ENCODE data around the gene AMDHD2.

AMDHD2 gene

DNA sequence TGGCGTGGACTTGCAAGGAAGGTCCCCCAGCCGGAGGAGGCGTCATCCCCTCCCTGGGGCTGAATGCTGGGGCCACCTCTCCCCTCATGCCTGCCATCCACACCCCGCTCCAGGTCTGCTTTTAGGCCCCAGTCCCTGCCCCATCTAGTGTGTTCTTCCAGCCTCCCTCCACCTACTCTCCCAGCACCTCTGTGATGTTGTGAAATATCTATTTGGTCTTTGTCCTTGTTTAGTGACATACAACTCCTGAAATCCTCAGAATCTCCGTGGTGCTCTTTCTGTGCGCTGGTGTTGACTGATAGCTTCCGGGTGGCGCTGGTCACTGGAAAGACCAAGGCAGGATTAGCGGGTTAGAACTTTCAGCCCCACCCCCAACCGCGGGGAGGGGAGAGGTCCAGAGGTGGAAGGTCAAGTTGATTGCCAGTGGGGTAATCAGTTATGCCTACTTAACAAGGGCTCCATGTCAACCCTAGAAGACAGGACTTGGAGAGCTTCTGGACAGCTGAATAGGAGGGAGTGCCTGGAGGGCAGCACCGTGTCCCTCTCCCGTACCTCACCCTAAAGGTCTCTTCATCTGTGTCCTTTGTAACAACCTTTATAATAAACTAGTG lies 35.2 kb upstream of the AMDHD2 start:
- Histone ChIP-seq H3K4me1 (ENCODE audit: control insufficient read depth, low read depth, low read length) (no peaks in the 10 kb centered on the region), H3K4me3 (ENCODE audit: low read length) (no peak overlapping the region), H3K9me3 (ENCODE audit: control insufficient read depth, low read depth, low read length) (no peaks in the 10 kb centered on the region), H3K36me3 (ENCODE audit: control insufficient read depth, low read depth, low read length) (no peaks in the 10 kb centered on the region), H3K9ac (ENCODE audit: low read length) (no peak overlapping the region), H3K27me3 (ENCODE audit: control insufficient read depth, insufficient read depth, low read length) (no peaks in the 10 kb centered on the region), H3K27ac (ENCODE audit: low read length) (no peak overlapping the region)

DNA sequence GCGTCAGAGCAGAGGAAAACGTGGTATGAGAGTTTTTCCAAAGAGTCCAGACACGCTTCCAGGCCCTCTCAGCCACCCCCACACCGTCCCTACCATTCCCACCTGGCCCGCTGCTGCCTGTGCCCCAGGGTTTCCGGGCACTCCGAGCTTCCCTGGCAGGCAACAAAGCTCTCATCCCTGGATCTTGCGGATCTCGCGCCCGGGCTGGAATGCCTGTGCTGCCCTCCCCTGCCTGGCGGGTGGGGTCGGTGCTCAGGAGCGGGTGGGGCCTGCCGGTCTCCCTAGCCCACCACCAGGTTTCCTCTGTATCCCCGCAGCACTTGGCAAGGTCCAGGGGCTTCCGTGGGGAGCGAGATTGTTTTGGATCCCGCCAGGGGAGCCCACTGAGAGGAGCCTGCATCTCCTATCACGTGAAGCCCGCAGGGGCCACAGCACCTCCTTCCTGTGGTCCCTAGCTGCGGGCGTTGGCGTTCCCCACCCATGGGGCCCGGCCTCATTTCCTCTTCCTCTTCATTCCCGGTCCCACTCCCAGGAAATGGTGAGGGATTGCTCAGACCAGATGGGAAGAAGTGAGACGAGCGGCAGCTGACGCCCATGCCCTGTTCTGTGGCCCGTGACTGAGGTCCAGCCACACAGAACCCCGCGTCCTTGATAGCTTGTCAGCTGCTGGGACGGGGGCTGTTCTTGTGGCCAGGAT lies 34.2 kb upstream of the AMDHD2 start:
- H3K9ac ChIP-seq (ENCODE audit: low read length) = no peak overlapping the region
- H3K4me1 ChIP-seq (ENCODE audit: control insufficient read depth, low read depth, low read length) = no peaks in the 10 kb centered on the region
- no peak overlapping the region for H3K4me3 ChIP-seq (ENCODE audit: low read length)
- H3K27me3 ChIP-seq (ENCODE audit: control insufficient read depth, insufficient read depth, low read length) = no peaks in the 10 kb centered on the region
- no peaks in the 10 kb centered on the region for H3K9me3 ChIP-seq (ENCODE audit: control insufficient read depth, low read depth, low read length)
- H3K36me3 ChIP-seq (ENCODE audit: control insufficient read depth, low read depth, low read length) = no peaks in the 10 kb centered on the region
- H3K27ac ChIP-seq (ENCODE audit: low read length) = no peak overlapping the region

- H3K9me3 ChIP-seq (ENCODE audit: control insufficient read depth, low read depth, low read length) = no peaks in the 10 kb centered on the region
- H3K27me3 ChIP-seq (ENCODE audit: control insufficient read depth, insufficient read depth, low read length) = no peaks in the 10 kb centered on the region
- H3K36me3 ChIP-seq (ENCODE audit: control insufficient read depth, low read depth, low read length) = no peaks in the 10 kb centered on the region
- no peaks in the 10 kb centered on the region for H3K4me1 ChIP-seq (ENCODE audit: control insufficient read depth, low read depth, low read length)
- no peak overlapping the region for H3K9ac ChIP-seq (ENCODE audit: low read length)
- H3K27ac ChIP-seq (ENCODE audit: low read length) = no peak overlapping the region
- no peak overlapping the region for H3K4me3 ChIP-seq (ENCODE audit: low read length)
These were observed 33.3 kb upstream of the AMDHD2 start for GRCh38 chr16:2486645-2487516.

GRCh38 chr16:2487517-2487842 lies 32.7 kb upstream of the AMDHD2 start:
- Histone ChIP-seq H3K27me3 (ENCODE audit: control insufficient read depth, insufficient read depth, low read length) (no peaks in the 10 kb centered on the region), H3K36me3 (ENCODE audit: control insufficient read depth, low read depth, low read length) (no peaks in the 10 kb centered on the region), H3K9ac (ENCODE audit: low read length) (no peak overlapping the region), H3K4me1 (ENCODE audit: control insufficient read depth, low read depth, low read length) (no peaks in the 10 kb centered on the region), H3K4me3 (ENCODE audit: low read length) (no peak overlapping the region), H3K9me3 (ENCODE audit: control insufficient read depth, low read depth, low read length) (no peaks in the 10 kb centered on the region), H3K27ac (ENCODE audit: low read length) (no peak overlapping the region)

GRCh38 chr16:2487903-2488531 lies 32.2 kb upstream of the AMDHD2 start:
- no peak overlapping the region for H3K9ac ChIP-seq (ENCODE audit: low read length)
- H3K4me1 ChIP-seq (ENCODE audit: control insufficient read depth, low read depth, low read length) = no peaks in the 10 kb centered on the region
- H3K27ac ChIP-seq (ENCODE audit: low read length) = no peak overlapping the region
- H3K36me3 ChIP-seq (ENCODE audit: control insufficient read depth, low read depth, low read length) = no peaks in the 10 kb centered on the region
- H3K4me3 ChIP-seq (ENCODE audit: low read length) = no peak overlapping the region
- no peaks in the 10 kb centered on the region for H3K9me3 ChIP-seq (ENCODE audit: control insufficient read depth, low read depth, low read length)
- no peaks in the 10 kb centered on the region for H3K27me3 ChIP-seq (ENCODE audit: control insufficient read depth, insufficient read depth, low read length)

DNA sequence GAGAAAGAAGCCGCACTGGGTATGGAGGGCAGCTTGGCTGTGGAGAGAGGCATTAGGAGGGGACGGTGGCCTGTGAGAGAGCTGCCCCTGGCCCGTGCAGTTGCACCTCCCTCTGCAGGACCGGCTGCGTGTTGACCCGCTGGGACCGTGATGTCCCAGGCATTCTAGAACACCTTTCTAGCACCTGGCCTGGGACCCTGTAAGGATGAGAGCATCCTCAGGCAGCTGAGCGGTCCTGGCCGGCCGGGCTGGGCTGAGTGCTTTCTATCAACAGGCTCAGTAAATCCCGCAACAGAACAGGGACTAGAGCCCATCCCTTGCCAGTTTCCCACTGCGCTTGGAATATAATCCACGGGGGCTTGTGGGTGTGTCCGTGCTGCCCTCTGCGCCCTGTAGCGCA lies 30.6 kb upstream of the AMDHD2 start:
- no peaks in the 10 kb centered on the region for H3K36me3 ChIP-seq (ENCODE audit: control insufficient read depth, low read depth, low read length)
- H3K27me3 ChIP-seq (ENCODE audit: control insufficient read depth, insufficient read depth, low read length) = no peaks in the 10 kb centered on the region
- no peaks in the 10 kb centered on the region for H3K4me1 ChIP-seq (ENCODE audit: control insufficient read depth, low read depth, low read length)
- no peaks in the 10 kb centered on the region for H3K9me3 ChIP-seq (ENCODE audit: control insufficient read depth, low read depth, low read length)
- H3K4me3 ChIP-seq (ENCODE audit: low read length) = no peak overlapping the region
- H3K27ac ChIP-seq (ENCODE audit: low read length) = no peak overlapping the region
- H3K9ac ChIP-seq (ENCODE audit: low read length) = no peak overlapping the region

DNA sequence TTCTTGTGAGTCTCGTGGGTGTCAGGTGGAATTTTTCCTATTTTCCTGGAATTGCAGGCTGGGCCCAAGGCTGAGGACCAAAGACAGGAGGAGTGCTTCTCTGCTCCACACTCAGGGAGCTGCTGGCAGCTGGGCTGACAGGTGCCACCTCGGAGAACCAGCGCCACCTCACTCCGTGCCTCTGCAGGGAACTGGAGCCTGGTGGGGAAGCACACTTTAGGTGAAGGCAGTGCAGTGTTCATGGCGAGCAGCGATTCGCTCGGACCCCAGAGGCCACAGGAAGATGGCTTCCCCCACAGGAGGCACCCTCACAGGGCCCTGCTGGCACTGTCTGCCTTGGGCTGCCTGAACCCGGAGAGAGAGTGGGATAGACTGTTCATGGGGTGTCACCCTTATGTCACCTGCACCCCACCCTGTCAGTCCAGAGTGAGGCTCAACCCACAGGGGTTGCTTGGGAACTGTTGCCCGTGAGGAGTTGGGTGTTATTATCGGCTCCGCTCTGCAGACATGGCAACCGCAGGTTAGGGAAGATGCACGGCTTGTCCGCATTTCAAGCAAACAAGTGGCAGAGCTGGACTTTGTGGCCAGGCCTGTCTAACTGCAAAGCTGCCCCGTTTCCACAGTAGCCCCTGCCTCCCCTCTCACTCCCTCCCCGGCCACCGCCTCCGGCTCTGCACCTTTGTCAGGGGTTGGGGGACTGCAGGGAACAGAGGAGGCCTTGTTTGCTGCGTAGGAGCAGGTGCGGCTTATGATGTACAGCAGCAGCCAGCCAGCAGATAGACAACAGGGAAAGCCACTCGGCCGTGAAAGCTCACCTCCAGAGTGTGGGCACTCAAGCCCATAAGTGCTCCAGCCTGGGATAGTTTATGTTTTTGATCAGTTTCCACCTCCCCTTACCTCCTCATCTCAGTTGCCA lies 29.7 kb upstream of the AMDHD2 start:
- H3K36me3 ChIP-seq (ENCODE audit: control insufficient read depth, low read depth, low read length) = no peaks in the 10 kb centered on the region
- no peak overlapping the region for H3K4me3 ChIP-seq (ENCODE audit: low read length)
- no peak overlapping the region for H3K27ac ChIP-seq (ENCODE audit: low read length)
- no peak overlapping the region for H3K9ac ChIP-seq (ENCODE audit: low read length)
- H3K4me1 ChIP-seq (ENCODE audit: control insufficient read depth, low read depth, low read length) = no peaks in the 10 kb centered on the region
- no peaks in the 10 kb centered on the region for H3K9me3 ChIP-seq (ENCODE audit: control insufficient read depth, low read depth, low read length)
- H3K27me3 ChIP-seq (ENCODE audit: control insufficient read depth, insufficient read depth, low read length) = no peaks in the 10 kb centered on the region

GRCh38 chr16:2492292-2492691 lies 27.9 kb upstream of the AMDHD2 start:
- H3K9ac ChIP-seq (ENCODE audit: low read length) = no peak overlapping the region
- H3K27me3 ChIP-seq (ENCODE audit: control insufficient read depth, insufficient read depth, low read length) = no peaks in the 10 kb centered on the region
- no peaks in the 10 kb centered on the region for H3K9me3 ChIP-seq (ENCODE audit: control insufficient read depth, low read depth, low read length)

GRCh38 chr16:2493605-2494004 lies 26.6 kb upstream of the AMDHD2 start:
- Histone ChIP-seq H3K4me3 (ENCODE audit: low read length) (no peak overlapping the region), H3K9me3 (ENCODE audit: control insufficient read depth, low read depth, low read length) (no peaks in the 10 kb centered on the region), H3K9ac (ENCODE audit: low read length) (no peak overlapping the region), H3K27ac (ENCODE audit: low read length) (no peak overlapping the region), H3K36me3 (ENCODE audit: control insufficient read depth, low read depth, low read length) (peaks cover 3% of the 10 kb centered on the region), H3K27me3 (ENCODE audit: control insufficient read depth, insufficient read depth, low read length) (no peaks in the 10 kb centered on the region), H3K4me1 (ENCODE audit: control insufficient read depth, low read depth, low read length) (no peaks in the 10 kb centered on the region)

More at GRCh38 chr16:2492292-2492691, 27.9 kb upstream of the AMDHD2 start:
- Histone ChIP-seq H3K4me3 (ENCODE audit: low read length) (no peak overlapping the region), H3K27ac (ENCODE audit: low read length) (no peak overlapping the region), H3K4me1 (ENCODE audit: control insufficient read depth, low read depth, low read length) (no peaks in the 10 kb centered on the region), H3K36me3 (ENCODE audit: control insufficient read depth, low read depth, low read length) (peaks cover 3% of the 10 kb centered on the region)

DNA sequence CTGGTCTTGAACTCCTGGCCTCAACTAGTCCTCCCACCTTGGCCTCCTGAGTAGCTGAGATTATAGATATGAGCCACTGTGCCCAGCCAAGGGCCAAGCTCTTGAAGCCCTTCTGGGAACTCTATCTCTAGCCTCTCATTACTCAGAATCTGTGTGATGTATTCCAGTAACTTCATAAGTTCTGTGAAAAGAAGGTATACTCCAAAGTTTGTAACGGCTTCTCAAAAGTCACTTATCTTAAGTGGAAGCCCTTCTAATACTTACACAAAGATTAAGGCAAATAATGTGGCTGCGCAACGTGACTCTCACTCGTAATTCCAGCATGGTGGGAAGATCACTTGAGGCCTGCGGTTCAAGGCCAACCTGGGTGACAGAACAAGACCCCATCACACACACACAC lies 25.6 kb upstream of the AMDHD2 start:
- no peaks in the 10 kb centered on the region for H3K4me1 ChIP-seq (ENCODE audit: control insufficient read depth, low read depth, low read length)
- H3K4me3 ChIP-seq (ENCODE audit: low read length) = no peak overlapping the region
- H3K27ac ChIP-seq (ENCODE audit: low read length) = no peak overlapping the region
- no peak overlapping the region for H3K9ac ChIP-seq (ENCODE audit: low read length)
- no peaks in the 10 kb centered on the region for H3K9me3 ChIP-seq (ENCODE audit: control insufficient read depth, low read depth, low read length)
- H3K27me3 ChIP-seq (ENCODE audit: control insufficient read depth, insufficient read depth, low read length) = no peaks in the 10 kb centered on the region
- H3K36me3 ChIP-seq (ENCODE audit: control insufficient read depth, low read depth, low read length) = peaks cover 3% of the 10 kb centered on the region

DNA sequence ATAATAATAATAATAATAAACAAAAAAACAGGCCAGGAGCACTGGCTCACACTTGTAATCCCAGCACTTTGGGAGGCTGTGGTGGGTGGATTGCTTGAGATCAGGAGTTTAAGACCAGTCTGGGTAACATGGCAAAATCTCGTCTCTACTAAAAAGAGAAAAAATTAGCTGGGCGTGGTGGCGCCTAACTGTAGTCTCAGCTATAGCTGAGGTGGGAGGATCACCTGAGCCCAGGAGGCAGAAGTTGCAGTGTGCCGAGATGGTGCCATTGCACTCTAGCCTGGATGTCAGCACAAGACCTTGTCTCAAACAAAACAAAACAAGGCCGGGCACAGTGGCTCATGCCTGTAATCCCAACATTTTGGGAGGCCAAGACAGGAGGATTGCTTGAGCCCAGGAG lies 25.1 kb upstream of the AMDHD2 start:
- Histone ChIP-seq H3K36me3 (ENCODE audit: control insufficient read depth, low read depth, low read length) (peaks cover 3% of the 10 kb centered on the region), H3K27ac (ENCODE audit: low read length) (no peak overlapping the region), H3K4me3 (ENCODE audit: low read length) (no peak overlapping the region), H3K27me3 (ENCODE audit: control insufficient read depth, insufficient read depth, low read length) (no peaks in the 10 kb centered on the region), H3K9ac (ENCODE audit: low read length) (no peak overlapping the region), H3K4me1 (ENCODE audit: control insufficient read depth, low read depth, low read length) (no peaks in the 10 kb centered on the region), H3K9me3 (ENCODE audit: control insufficient read depth, low read depth, low read length) (no peaks in the 10 kb centered on the region)

Measured in iPS-18a (cell line).